ENCODE data around the gene EPS15.

- TF ChIP-seq CTCF (IDR thresholded peaks at IDR 0.05), result no peak
- TF ChIP-seq POLR2A (IDR thresholded peaks at IDR 0.05), result no peak
Observed at GRCh38 chr1:51321924-51322280, 197.2 kb downstream of the EPS15 start.

Measured in adrenal gland (tissue), 5 donors.